M059J (cell line): Measurements from ENCODE around the gene MESP2. TPM values are rescaled to one million over a fixed set of nuclear protein-coding genes. Genes with fewer than 3 reads are reported as not detected.

ENCODE experiments used
- DNase-seq: peaks from one replicate; pipeline ENCODE4 v3.0.0-alpha.2; 2012; ENCODE audit warnings: low read depth
- total RNA-seq: library from RNA; depleted of rRNA; stranded (reverse); fragments of >200 nt; shearing (Covaris generic); gene quantifications from 2 replicates; pipeline ENCODE4 v1.2.3, GENCODE V29; 2014

The MESP2 gene
- total RNA-seq, 1 experiment from 2014 or later: 0.62 TPM

DNA sequence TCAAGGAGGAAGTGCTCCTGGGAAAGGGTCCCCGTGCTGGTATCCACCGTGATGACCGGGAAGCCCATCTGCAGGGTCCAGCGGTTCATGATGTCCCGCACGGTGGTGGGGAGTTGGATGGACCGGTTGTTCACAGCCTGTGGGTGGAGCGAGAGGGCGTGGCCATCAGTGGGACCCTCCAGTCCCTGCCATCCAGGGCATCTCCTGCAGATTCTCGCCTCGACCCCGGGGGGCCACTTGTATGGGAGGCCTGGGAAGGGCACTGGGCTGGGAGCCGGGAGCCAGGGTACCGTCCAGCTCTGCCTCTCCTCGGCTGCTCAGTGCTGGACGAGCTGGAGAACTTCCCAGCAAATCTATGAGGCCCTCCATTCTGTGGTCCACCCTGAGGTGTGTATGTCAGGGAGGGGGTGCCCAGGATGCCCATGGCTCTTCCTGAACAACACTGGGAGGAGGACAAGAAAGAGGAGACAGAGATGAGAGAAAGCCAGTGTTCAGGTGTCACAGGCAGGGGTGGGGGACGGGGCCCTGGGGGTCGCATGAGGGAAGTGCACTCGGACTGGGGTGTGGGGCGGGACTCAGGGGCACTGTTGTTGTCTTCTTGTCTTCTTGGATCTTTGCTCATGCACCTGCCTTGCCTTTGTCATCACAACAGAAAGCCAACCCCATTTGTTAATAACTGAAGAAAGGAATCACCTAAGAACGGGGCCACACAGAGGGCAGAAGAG lies 25.5 kb downstream of the MESP2 start:
- no peak for DNase-seq

DNA sequence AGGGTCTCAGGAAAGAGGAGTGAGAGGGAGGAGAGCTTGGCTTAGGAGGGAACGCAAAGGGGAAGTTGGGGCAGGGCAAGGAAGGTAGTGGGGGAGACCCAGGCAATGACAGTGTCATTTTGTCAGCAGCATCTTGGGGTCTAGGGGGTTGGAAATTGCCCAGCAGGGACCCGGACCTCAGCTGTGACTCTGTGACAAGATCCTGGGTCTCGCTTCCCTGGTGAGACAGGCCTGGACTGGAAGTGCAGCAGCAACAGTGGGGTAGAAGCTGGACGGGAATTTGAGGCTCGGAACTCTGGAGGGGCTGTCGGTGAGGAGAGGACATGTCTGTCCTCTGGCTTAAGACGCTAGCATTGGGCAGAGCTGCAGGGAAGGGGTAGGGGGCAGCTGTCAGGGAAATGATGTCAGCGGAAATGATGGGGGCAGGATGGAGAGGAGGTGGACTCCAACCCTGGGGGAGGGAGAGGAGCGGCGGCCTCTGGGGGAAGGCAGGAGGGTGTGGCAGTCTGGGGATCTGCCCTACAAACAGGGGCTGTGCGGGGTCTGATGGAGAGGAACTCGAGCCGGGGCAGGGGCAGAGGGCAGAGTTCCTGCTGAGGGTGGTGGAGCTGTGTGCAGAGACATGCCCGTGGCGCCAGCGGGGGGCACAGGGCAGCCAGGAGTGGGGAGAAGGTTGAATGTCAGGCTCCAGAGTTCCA lies 26.2 kb downstream of the MESP2 start:
- no peak for DNase-seq

- DNase-seq: no peak
These were observed 27.1 kb downstream of the MESP2 start for GRCh38 chr15:89802986-89803824.

- DNase-seq: no peak
These were observed 28.0 kb downstream of the MESP2 start for GRCh38 chr15:89803941-89804800.

DNA sequence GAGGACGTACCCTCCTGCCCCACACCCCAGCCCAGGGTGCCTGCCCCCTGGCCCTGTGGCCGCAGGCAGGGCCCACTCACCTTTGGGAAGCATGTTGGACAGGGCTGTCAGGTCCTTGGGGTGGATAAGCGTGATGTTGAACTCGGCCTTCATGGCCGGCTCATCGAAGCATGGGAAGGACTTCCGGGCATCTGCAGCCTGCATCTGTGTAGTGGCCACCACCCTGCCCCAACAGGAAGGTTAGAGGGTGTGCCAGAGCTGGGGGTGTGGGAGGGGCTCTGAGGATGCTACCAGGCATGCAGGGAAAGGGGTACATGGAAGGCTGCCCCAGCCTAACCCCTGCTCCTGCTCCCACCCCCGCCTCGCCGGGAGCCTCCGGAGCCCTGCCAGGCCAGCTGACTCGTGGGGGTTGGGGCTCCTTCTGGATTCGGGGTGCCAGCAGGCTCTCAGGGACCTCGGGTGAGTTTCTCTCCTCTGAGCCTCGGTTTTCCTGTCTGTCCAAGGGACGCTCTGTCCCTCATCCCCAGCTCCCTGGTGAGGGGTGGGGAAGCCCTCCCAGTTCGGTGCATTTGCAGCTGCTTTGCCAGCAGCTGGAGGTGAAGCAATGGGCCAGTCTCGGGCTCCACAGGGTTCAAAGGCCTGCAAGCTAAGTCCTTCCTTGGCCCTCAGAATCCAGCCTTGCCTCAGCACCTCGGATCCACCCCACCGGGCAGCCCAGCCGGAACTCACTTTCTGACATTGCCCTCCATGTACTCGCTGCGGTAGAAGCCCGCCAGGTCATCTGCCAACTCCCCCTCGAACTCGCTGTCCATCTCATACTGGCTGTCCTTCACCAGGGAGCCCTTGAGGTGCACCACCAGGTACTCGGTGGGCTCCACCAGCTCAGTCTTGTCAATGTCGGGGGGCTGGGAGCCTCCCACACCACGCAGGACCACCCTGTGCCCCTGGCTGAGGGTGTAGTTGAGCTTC lies 29.4 kb downstream of the MESP2 start:
- no peak for DNase-seq

DNA sequence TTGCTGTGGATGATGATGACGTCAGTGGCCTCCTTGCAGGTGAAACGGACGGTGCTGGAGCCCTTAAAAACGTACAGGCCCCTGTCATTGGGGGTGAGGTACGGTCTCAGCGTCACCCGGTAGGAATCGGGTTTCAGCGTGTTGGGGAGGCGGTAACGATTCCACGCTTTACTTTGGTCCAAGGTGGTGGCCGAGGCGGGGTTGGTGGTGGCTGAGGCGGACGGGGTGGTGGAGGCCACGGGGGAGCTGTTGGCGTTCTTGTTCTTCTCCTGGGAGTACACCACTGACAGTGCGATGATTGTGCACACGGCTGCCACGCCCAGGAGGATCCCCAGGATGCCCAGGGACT lies 30.1 kb downstream of the MESP2 start:
- no peak for DNase-seq

GRCh38 chr15:89806559-89807550 lies 30.7 kb downstream of the MESP2 start:
- DNase-seq: no peak

GRCh38 chr15:89807689-89808088 lies 31.6 kb downstream of the MESP2 start:
- no peak for DNase-seq

DNA sequence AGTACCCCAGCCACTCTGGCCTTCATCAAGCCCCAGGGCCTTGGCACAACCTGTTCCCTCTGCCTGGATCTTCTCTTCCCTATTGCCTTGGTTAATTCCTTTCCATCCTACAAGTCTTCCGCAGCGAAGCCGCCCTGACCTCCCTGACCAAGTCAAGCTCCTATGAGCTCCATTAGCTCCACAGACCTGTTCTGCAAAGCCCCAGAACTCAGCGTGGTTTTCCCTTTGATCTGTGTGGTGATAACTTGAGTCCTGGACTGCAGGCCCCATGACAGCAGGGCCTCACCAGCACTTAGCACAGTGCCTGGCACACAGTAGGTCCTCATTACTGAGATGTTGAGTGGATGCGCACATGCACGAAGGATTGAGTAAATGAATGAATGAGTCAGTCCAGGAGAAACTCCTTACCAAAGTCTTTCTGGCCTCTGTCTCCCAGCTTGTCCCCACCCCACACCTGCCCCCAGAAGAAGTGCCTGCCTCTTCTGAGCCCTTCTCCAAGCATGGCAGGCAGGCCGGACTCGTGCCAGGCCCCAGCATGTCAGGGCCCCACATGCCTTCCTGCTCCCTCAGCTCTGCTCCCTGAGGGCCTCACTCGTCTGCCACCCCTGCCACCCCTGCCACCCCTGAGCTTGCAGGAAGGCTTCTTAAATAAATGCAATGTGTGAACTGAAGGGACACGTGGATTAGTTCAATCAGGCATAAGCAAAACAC lies 32.2 kb downstream of the MESP2 start:
- DNase-seq: no peak

- DNase-seq: no peak
These were observed 33.1 kb downstream of the MESP2 start for GRCh38 chr15:89809093-89809786.

DNA sequence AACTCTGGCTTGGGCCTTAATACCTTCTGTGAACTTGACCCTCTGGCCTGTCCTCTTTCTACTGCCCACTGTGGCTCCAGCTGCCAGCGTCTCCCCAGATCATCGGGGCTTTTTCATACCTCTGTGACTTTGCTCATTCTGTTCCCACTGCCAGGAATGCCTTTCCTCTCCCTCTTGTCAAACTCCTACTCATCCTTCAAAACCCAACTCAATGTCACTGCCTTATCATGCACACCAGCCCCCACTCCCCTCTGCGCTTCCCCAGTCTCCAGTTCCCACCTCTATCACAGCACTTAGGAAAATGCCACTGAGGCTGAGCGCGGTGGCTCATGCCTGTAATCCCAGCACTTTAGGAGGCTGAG lies 33.6 kb downstream of the MESP2 start:
- no peak for DNase-seq

- no peak for DNase-seq
These were observed 34.7 kb downstream of the MESP2 start for GRCh38 chr15:89810837-89811236.

DNA sequence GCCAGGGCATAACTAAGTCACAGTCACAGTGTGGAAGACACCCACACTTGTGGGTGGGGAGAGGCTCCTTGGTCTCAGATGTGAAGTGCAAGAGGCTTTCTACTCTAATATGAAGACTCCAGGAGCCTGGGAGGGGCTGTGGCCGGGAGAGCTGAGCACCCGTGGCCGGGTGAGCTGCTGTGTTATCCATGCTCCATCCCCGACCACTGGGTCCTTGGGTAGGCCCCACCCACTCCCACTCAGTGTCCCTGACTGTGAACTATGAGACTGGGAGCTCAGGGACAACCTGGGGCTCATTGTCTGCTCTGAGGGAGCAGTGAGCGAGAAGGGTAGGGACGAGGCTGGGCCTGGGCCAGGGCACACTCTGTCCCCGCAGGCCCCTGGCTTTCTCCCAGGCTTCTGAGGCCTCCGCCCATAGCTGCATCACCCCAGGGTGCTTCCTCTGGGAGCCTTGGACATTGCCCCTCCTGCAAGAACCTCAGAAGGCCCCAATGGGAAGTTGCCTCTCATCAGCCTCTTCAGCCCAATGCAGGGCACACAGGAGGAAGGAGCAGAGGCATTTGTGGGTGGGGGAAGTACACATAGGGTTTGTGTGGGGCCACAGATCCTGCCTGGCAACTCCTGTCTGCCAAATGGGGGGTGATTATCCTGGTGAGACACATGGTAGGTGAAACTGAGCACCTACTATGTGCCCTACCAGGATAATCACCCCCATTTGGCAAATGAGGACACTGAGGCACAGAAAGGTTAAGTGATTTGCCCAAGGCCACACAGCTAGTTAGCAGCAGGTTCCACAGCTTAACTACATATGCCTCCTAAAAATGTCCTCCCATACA lies 36.1 kb downstream of the MESP2 start:
- DNase-seq: no peak

GRCh38 chr15:89812847-89813320 lies 36.8 kb downstream of the MESP2 start:
- DNase-seq: no peak

DNA sequence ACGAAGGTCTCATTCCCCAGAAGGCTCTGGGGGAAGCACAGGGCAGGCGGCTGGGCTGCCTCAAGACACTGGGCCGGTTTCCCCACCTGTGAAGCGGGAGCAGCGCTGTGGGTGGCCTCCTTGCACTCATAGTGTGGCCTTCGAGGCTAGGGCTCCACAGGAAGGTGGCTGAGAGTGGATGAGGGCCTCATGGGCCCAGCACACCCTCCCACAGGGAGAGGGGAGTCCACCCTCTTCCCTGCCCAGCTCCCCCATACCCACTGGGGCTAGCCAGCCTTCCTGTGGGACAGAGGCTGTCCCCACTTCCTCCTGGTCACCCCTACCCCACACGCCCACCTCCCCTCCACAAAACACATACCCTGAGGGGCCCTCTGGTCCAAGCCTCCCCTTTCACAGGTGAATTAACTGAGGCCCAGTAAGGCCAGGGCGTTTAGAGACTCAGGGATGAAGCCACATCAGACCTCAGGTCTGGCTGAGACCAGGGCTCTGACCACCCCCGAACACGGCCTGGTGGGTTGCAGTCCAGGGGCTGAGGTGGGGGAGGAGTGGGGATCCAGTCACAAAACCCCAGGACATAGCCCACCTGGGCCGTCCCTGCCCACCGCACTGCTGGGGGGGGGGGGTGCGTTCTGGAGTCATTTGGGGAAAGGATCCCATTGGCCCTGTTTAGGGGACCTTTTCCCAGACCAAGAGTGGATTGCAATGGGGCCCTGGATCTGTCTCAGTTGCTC lies 37.4 kb downstream of the MESP2 start:
- DNase-seq: no peak

DNA sequence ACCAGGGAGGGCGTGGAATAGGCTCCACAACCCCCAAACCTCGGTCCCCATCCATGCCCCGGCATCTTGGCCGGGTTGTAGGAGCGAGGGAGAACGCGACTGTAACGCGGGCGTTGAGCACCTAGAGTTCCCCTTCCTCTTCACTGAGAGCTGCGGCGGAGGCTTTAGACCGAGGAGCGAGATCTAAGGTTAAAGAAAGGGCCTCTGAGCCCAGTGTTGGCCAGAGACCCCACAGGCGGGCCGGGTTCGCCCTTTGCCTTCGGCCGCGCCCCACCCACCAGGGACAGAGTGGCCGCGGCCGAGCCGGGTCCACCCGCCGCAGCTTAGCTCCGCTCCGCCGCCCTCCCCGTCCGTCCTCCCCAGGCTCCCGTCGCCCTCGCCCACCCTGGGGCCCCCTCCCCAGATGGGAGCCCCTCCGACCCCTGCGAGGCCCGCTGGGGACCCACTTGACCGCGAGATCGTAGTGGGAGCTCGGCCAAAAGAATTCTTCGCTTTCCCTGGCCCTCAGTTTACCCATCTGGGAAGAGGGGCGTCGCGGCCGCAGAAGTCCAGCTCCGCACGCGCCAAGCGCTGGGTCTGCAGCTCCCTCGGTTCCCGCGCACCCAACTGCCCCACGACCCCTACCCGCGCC lies 38.1 kb downstream of the MESP2 start:
- DNase-seq: no peak
